GM12878 (cell line): ENCODE data around the gene TBCD. TPM values are rescaled to one million over a fixed set of nuclear protein-coding genes. Genes with fewer than 3 reads are reported as not detected.

Experiments
- ATAC-seq: fragments of 200-7000 bp; cut with Tn5 transposase; 3 replicates; pipeline ENCODE4 v1.9.1; 2020; ENCODE audit warnings: mild to moderate bottlenecking, moderate library complexity
- BruUV-seq: library from RNA; stranded (reverse); fragments of 400-500 nt; replicated peaks from 2 replicates; lab custom pipeline; 2021; lab: Mats Ljungman, UMichigan
- CTCF ChIA-PET: fragments of 300-600 bp; sonication (Branson Sonifier 250); formaldehyde crosslinking; extraction: SDS; loops from one replicate; lab custom pipeline; 2021; ENCODE audit warnings: inconsistent platforms; lab: Yijun Ruan, JAX
- POLR2A ChIA-PET: fragments of 350-600 bp; formaldehyde crosslinking; extraction: SDS; loops from one replicate; lab custom pipeline; 2021; ENCODE audit warnings: inconsistent platforms; lab: Charles Lee
- RAD21 ChIA-PET: fragments of 300-600 bp; sonication (Branson Sonifier 250); formaldehyde crosslinking; loops from one replicate; lab custom pipeline; 2023; ENCODE audit warnings: antibody characterized with exemption; ENCODE audit not compliant: unreplicated experiment; lab: Charles Lee
- SMC1A ChIA-PET: fragments of 300-600 bp; sonication (Branson Sonifier 250); formaldehyde crosslinking; loops from one replicate; lab custom pipeline; 2023; ENCODE audit not compliant: unreplicated experiment, uncharacterized antibody; lab: Charles Lee
- DNase-seq: peaks from one replicate; pipeline ENCODE4 v3.0.0-alpha.2; 2011; ENCODE audit warnings: low read depth, low spot score
- FAIRE-seq: peaks from 3 replicates; lab custom pipeline; 2011; peaks lifted over from hg19 to GRCh38; lab: Jason Lieb, UNC
- H2AFZ ChIP-seq: 2 replicates; pipeline ENCODE4 v1.6.0; 2011; ENCODE audit warnings: low read depth, low read length, control low read depth; ENCODE audit not compliant: control insufficient read depth
- H3K27ac ChIP-seq: 2 replicates; pipeline ENCODE4 v1.5.1; 2011; ENCODE audit warnings: control low read depth; ENCODE audit not compliant: control insufficient read depth, insufficient read depth
- H3K27me3 ChIP-seq, 2 experiments: replicated peaks in 1 of 2; 2 replicates each; pipeline versions ENCODE4 v1.6.0 to v1.6.1; 2011; ENCODE audit warnings: low read length in 1 of 2; ENCODE audit not compliant: control insufficient read depth in 2 of 2, insufficient read depth in 2 of 2
- H3K36me3 ChIP-seq, 2 experiments: 2 replicates each; pipeline ENCODE4 v1.5.1; 2011; ENCODE audit warnings: low read length in 1 of 2; ENCODE audit not compliant: control insufficient read depth in 2 of 2, insufficient read depth in 2 of 2
- H3K4me1 ChIP-seq: 2 replicates; pipeline ENCODE4 v1.6.1; 2011; ENCODE audit warnings: mild to moderate bottlenecking, low read length, moderate library complexity, mixed read lengths; ENCODE audit not compliant: control insufficient read depth, insufficient read depth
- H3K4me2 ChIP-seq: 2 replicates; pipeline ENCODE4 v1.6.0; 2011; ENCODE audit warnings: control low read depth; ENCODE audit not compliant: control insufficient read depth, insufficient read depth
- H3K4me3 ChIP-seq: fragments of 200-600 bp; sonication (generic); 2 replicates; pipeline ENCODE4 v1.5.1; 2016
- H3K79me2 ChIP-seq: 2 replicates; pipeline ENCODE4 v1.6.0; 2011; ENCODE audit warnings: low read length; ENCODE audit not compliant: control insufficient read depth, insufficient read depth
- H3K9ac ChIP-seq: 2 replicates; pipeline ENCODE4 v1.8.0; 2011; ENCODE audit warnings: low read length, control low read depth, mixed read lengths; ENCODE audit not compliant: control insufficient read depth, insufficient read depth
- H3K9me3 ChIP-seq: replicated peaks from 3 replicates; pipeline ENCODE4 v1.5.1; 2011; ENCODE audit warnings: mild to moderate bottlenecking, low read length; ENCODE audit not compliant: control insufficient read depth, insufficient read depth
- H4K20me1 ChIP-seq: 2 replicates; pipeline ENCODE4 v1.6.0; 2011; ENCODE audit not compliant: control insufficient read depth, insufficient read depth
- ASH2L ChIP-seq: fragments of 300-600, 200-600 bp; sonication (generic); IDR thresholded peaks from 2 replicates; pipeline ENCODE4 v1.6.1; 2017; ENCODE audit warnings: low read depth, mild to moderate bottlenecking, borderline replicate concordance
- BACH1 ChIP-seq: fragments of 450-650 bp; IDR thresholded peaks from 2 replicates; pipeline ENCODE4 v1.6.1; 2017; ENCODE audit warnings: mild to moderate bottlenecking, borderline replicate concordance
- CEBPZ ChIP-seq: fragments of 150-350 bp; IDR thresholded peaks from 2 replicates; pipeline ENCODE4 v1.6.1; 2016; ENCODE audit warnings: low read depth, low read length
- DPF2 ChIP-seq: fragments of 450-650 bp; IDR thresholded peaks from 2 replicates; pipeline ENCODE4 v1.6.1; 2017; ENCODE audit warnings: mild to moderate bottlenecking
- IRF4 ChIP-seq: IDR thresholded peaks from 2 replicates; pipeline ENCODE4 v1.6.1; 2011; ENCODE audit warnings: low read depth, low read length
- MLLT1 ChIP-seq: fragments of 450-650 bp; IDR thresholded peaks from 2 replicates; pipeline ENCODE4 v1.6.1; 2016; ENCODE audit warnings: mild to moderate bottlenecking
- MTA3 ChIP-seq: IDR thresholded peaks from 2 replicates; pipeline ENCODE4 v1.6.1; 2012; ENCODE audit warnings: low read length, inconsistent platforms, borderline replicate concordance
- POLR2AphosphoS2 ChIP-seq: IDR thresholded peaks from 2 replicates; pipeline ENCODE4 v1.6.1; 2011; ENCODE audit warnings: low read depth, mild to moderate bottlenecking, low read length, improper control_type of control experiment, moderate library complexity
- POU2F2 ChIP-seq: IDR thresholded peaks from 3 replicates; pipeline ENCODE4 v1.6.1; 2011; ENCODE audit warnings: low read depth, mild to moderate bottlenecking, low read length, borderline replicate concordance
- SMAD1 ChIP-seq: fragments of 450-650 bp; IDR thresholded peaks from 2 replicates; pipeline ENCODE4 v1.6.1; 2018; ENCODE audit warnings: mild to moderate bottlenecking, low read depth; ENCODE audit not compliant: partially characterized antibody
- ZNF24 ChIP-seq: fragments of 450-650 bp; IDR thresholded peaks from 2 replicates; pipeline ENCODE4 v1.6.1; 2017; ENCODE audit warnings: antibody characterized with exemption, mild to moderate bottlenecking
- ZZZ3 ChIP-seq: IDR thresholded peaks from 2 replicates; pipeline ENCODE4 v1.6.1; 2011; ENCODE audit warnings: low read depth; ENCODE audit not compliant: control insufficient read depth, insufficient read length
- WGBS: methylation state at CpG from one replicate; pipeline ENCODE4 v1.1.6; 2016; ENCODE audit warnings: low lambda C conversion rate; ENCODE audit not compliant: insufficient replicate concordance, insufficient coverage; ENCODE audit errors: missing lambda C conversion rate; 5-methylcytosine and 5-hydroxymethylcytosine counted together
- in situ Hi-C: fragments of 300-500 bp; cut with MboI; formaldehyde crosslinking; loops from 9 replicates; pipeline ENCODE4 v1.14.3; 2018; ENCODE audit warnings: mixed read lengths
- intact Hi-C: fragments of 100-400 bp; cut with micrococcal nuclease; formaldehyde crosslinking; loops from one replicate; pipeline ENCODE4 v1.14.2; 2022; ENCODE audit not compliant: unreplicated experiment
- polyA plus RNA-seq, 11 experiments: library from polyadenylated mRNA; depleted of rRNA in 4 of 11; unstranded in 6 of 11; stranded (reverse) in 5 of 11; fragments of >200 nt; fragmentation: Nextera tagmentation in 4 of 11; fragmentation: Illumina TruSeq in 1 of 11; extraction: Ambion mirVana in 4 of 11; extraction: Trizol in 1 of 11; gene quantifications; 1 replicate in 1 of 11; 2 replicates in 10 of 11; pipeline versions ENCODE4 v1.2.1 to v1.2.3, GENCODE V29; 2011 to 2016; ENCODE audit warnings: inconsistent platforms in 2 of 11, missing spikeins in 2 of 11, low read depth in 1 of 11
- total RNA-seq, 4 experiments: library from RNA; depleted of rRNA in 3 of 4; stranded (reverse); fragments of >200 nt in 3 of 4; fragmentation: Illumina TruSeq in 1 of 4; extraction: Trizol in 1 of 4; gene quantifications; 2 replicates each; pipeline versions ENCODE4 v1.2.1 to v1.2.3, GENCODE V29; 2013 to 2021

The TBCD gene
- total and polyA plus RNA-seq, 10 of the 15 experiments (the other 5 are each of a cell fraction or from before 2014, with no cell fraction given): 10.3 to 114 (median 52.4) TPM

DNA sequence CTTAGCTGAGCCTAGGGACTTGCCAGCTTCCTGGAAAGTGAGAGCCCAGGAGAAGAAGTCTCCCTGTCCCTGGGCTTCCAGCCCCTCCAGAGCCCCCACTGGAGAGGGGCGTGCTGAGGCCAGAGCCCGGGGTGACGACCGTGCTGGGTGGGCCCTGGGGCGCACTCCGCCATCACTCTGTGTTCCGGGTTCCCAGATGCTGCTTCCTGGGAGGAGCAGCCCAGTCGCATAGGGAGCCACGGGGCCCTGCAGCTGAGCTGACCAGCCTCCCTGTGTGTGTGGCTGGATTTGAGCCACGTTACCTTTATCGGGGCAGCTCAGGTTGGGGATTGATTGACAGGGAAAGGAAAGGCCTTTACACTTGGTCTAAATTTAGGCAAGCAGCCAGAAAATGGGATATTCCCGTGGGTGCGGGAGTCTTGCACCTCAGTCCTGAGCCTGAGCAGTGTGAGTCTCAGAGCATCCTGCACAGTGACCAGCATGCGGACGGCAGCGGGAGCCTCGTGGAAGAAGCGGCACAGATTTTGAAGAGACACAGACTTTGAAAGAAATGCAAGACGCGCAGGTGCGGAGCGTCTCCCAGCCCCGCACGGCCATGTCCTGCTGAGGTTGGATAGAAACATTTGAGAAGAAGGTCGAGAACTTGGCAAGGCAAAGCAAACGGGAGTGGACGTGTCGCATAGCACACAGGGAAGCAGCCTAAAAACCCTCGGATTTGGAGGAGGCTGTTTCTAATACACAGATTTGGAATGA, 139.2 kb downstream of the TBCD start:
- CTCF ChIA-PET: no interaction called here
- no peak for ATAC-seq
- BruUV-seq: no TSS peak
- Histone ChIP-seq H3K79me2 (no peaks in the 10 kb centered on the region; the same call in 1 of the 2 replicates), H3K36me3 (peaks cover 5 to 33% of the 10 kb centered on the region in 2 experiments; a peak in 3 of 4 replicates), H3K9me3 (no peaks in the 10 kb centered on the region), H2AFZ (no peak overlapping the region), H4K20me1 (no peaks in the 10 kb centered on the region), H3K4me2 (no peak overlapping the region), H3K9ac (no peak overlapping the region), H3K4me1 (peaks cover 2% of the 10 kb centered on the region; the same call in 1 of the 2 replicates), H3K27me3 (no peaks in the 10 kb centered on the region), H3K27ac (no peak overlapping the region), H3K4me3 (no peak overlapping the region)
- RAD21 ChIA-PET: no interaction called here
- intact Hi-C loops: no loop called here
- WGBS: 95% methylated on average over 29 of the region's 29 CpGs
- DNase-seq: no peak
- in situ Hi-C loops: no loop called here
- POLR2A ChIA-PET: no interaction called here
- SMC1A ChIA-PET: no interaction called here
- FAIRE-seq: no peak
- TF ChIP-seq SMAD1 (no peak), BACH1 (no peak), POLR2AphosphoS2 (no peak)

- ChIA-PET RAD21 (no interaction called here), CTCF (no interaction called here), POLR2A (no interaction called here), SMC1A (no interaction called here)
- H3K27ac ChIP-seq: no peak overlapping the region
- H3K27me3 ChIP-seq: no peaks in the 10 kb centered on the region
- no peak overlapping the region for H3K4me3 ChIP-seq
- H3K36me3 ChIP-seq: peaks cover 3 to 32% of the 10 kb centered on the region in 2 experiments; a peak in 3 of 4 replicates
- H3K79me2 ChIP-seq: no peaks in the 10 kb centered on the region; the same call in 1 of the 2 replicates
- ATAC-seq: no peak
- H3K9ac ChIP-seq: no peak overlapping the region
- H3K4me1 ChIP-seq: no peaks in the 10 kb centered on the region
- no TSS peak for BruUV-seq
- no peaks in the 10 kb centered on the region for H3K9me3 ChIP-seq
- no peaks in the 10 kb centered on the region for H4K20me1 ChIP-seq
- in situ Hi-C loops (no loop called here), intact Hi-C loops (no loop called here)
- no peak overlapping the region for H3K4me2 ChIP-seq
- H2AFZ ChIP-seq: no peak overlapping the region
- no peak for DNase-seq
- FAIRE-seq: no peak
- over 99% methylated on average over 10 of the region's 10 CpGs for WGBS
- TF ChIP-seq DPF2 (no peak), ZZZ3 (no peak), ZNF24 (no peak), MLLT1 (no peak), POU2F2 (no peak), IRF4 (no peak), CEBPZ (no peak), ASH2L (no peak), MTA3 (no peak)
Measured at GRCh38 chr17:82891911-82892310, 140.0 kb downstream of the TBCD start.
